Stimulated activated CD8-positive, alpha-beta memory T cell treated with anti-CD3 and anti-CD28 coated beads, Interleukin-7, amount 100 ng/mL, for 48 hours (primary cell): ENCODE measurements around the gene MBOAT1.

Experiments used
- DNase-seq, 2 donors: peaks; one replicate each; pipeline ENCODE4 v3.0.0-alpha.2; 2020; ENCODE audit warnings: low read depth in 1 of 2; ENCODE audit errors: extremely low read depth in 1 of 2

The MBOAT1 gene

DNA sequence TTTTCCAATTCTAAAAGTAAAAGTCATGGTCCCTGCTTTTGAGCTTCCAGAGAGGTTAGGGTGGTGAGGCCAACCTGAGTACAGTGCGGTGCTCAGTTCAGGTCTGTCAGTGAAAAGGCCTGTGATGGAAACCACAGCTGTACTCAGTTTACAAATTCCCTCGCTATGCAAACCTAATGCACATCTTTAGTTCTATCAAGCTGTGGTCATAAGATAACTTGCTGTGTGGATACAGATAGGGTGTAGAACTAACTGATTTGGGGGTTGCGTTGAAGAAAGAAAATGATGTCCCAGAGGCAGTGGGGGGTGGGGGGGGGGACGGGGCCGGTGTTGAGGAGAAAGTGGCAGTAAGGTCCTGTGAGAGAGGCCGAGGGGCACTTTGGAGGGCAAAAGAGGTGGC lies 22.8 kb upstream of the MBOAT1 start:
- no peak for DNase-seq

DNA sequence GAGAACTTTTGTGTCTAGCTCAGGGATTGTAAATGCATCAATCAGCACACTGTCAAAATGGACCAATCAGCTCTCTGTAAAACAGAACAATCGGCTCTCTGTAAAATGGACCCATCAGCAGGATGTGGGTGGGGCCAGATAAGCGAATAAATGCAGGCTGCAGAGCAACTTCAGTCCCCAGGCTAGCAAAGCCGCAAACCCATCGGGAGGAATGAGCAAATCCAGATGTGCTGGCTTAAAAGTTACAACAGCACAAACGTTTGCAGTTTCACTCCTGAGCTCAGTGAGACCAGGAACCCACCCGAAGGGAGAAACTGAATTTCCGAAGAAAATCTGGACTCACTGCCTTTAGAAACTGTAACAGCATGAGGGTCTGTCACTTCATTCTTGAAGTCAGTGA lies 21.9 kb upstream of the MBOAT1 start:
- no peak for DNase-seq

DNA sequence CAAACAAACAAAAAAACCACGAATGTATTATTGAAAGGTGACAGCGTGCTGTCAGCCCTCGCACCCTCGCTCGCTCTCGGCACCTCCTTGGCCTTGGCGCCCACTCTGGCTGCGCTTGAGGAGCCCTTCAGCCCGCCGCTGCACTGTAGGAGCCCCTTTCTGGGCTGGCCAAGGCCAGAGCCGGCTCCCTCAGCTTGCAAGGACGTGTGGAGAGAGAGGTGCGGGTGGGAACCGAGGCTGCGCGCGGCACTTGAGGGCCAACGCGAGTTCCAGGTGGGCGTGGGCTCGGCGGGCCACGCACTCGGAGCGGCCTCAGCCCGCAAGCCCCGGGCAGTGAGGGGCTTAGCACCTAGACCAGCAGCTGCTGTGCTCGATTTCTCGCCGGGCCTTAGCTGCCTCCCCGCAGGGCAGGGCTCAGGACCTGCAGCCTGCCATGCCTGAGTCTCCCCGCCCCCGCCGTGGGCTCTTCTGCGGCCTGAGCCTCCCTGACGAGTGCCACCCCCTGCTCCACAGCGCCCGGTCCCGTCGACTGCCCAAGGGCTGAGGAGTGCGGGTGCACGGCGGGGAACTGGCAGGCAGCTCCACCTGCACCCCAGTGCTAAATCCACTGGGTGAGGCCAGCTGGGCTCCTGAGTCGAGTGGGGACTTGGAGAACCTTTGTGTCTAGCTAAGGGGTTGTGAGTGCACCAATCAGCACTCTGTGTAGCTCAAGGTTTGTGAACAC lies 20.9 kb upstream of the MBOAT1 start:
- no peak for DNase-seq

DNA sequence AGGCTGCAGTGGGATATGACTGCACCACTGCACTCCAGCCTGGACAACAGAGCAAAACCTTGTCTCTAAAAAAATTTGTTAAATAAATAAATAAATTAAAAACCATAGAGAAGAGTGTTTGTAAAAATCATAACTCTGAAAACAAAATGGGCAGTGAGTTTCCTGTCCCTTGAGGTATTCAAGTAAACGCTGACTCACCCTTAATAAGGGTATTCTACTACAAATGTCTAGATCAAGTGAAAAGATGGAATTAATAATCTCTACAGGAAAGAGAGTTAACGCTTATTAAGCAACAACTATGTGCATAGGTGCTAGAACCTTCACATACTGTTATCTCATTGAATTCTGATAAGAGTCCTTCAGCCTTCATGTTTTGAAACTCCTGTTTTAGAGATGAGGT lies 19.9 kb upstream of the MBOAT1 start:
- DNase-seq: no peak

DNA sequence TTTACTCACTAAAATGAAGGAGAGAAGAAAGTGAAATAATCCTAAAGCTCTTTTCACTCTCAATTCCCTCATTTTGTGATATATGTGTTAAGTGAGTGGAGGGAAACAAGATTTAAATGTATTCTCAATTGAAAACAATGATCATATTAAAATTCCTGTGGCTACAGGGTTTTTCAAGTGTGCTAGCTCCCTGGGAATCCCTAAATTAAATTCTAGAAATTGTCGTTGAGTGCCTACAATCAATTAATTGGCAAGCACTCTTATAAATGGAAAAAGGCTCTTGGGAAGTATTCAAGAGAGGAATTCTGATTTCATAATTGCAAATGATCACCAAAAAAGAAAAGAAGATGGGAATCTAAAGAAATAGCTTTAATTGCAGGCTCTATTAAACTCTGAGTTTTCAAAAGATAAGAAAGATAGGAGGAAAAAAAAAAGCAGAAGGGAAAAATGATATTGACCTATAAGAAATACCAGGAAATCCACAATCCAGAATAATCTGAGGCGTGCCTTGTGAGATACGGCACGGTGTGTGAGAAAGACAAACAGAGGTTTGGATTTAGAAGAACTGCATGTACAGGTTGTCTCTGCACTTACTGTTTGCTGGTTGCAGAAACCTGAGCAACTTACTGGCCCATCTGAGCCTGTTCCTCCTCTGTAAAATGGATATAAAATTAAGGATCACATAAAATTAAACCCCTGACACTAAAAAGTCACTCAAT lies 18.3 kb upstream of the MBOAT1 start:
- DNase-seq: no peak

DNA sequence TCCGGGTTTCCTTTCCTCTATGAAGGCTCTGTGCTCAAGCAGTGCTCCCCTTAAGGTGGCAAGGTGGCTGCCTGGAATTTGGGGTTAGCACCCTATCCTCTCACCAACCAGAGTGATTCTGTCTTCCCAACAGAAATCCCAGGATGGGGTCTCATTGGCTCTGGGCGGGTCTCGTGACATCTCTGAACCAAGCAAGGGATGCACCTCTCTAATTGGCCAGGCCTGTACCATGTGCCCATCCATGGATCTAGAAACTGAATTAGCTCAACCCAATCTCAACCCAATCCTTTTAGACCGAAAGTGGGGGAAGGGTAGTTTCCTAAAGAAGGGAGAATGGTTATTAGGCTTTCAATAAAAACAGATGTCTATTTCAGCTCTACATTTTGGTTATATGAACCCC lies 17.6 kb upstream of the MBOAT1 start:
- DNase-seq: no peak

DNA sequence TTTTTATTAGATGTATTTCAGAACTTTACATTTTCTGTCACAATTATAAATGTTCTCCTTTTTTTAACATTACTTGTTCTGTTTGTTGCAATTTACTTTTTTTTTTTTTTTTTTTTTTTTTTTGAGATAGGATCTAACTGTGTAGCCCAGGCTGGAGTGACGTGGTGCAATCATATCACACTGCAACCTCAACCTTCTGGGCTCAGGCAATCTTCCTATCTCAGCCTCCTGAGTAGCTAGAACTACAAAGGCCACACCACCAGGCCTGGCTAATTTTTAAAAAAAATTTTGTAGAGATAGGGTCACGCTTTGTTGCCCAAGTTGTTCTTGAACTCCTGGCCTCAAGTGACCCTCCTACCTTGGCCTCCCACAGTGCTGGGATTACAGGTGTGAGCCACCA lies 15.1 kb upstream of the MBOAT1 start:
- no peak for DNase-seq

DNA sequence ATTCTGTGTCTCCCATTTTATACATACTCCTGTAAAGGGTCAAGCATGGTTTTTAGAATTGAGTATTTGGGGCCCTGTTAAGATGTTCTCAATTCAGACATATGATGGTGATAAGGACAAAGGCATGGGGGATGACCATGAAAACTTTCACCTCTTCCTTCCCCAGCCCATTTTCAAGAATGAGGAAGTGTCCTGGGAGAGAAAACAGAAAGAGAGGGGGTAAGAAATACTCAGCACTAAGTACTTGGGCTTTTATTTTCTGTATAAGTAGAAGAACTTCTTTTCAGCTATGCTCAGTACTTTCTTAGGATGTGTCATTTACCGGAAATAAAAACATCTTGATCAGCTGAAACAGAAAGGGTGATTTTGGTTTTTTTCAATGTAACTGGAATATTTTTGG lies 10.9 kb upstream of the MBOAT1 start:
- no peak for DNase-seq

DNA sequence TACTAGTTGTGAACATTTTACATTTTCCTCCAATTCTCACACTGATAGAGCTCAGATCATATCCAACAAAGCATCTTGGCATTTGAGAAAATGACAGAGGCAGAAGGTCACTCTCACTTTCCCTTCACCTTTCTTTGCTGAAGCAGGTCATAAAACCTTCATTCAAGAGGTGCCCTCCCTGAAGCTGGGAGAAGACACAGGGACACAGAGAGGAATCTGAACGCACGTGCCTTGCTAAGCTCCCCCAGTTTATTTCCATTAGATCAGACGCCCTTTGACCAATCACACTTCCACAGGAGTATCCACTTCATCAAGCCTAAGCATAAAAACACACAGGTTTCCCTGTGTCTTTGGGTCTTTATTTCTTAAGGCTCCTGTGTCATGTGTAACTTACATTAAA lies 9.2 kb upstream of the MBOAT1 start:
- DNase-seq: no peak

DNA sequence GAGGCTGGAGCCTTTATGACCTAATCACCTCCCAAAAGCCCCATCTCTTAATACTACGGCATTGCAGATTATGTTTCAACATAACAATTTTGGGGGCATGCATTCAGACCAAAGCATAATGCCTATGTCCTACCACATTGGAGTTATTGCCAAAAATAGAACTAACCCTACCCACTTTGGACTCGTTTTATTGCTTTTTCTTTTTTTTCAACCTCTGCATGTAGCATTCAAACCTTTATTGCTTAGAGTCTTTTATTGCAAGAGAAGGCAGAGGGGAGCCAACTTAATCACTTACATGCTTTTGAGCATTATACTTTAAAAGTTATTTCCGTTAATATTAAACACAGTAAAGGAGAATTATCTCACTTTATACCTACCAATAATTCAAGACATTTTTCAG lies 8.1 kb upstream of the MBOAT1 start:
- DNase-seq: no peak

DNA sequence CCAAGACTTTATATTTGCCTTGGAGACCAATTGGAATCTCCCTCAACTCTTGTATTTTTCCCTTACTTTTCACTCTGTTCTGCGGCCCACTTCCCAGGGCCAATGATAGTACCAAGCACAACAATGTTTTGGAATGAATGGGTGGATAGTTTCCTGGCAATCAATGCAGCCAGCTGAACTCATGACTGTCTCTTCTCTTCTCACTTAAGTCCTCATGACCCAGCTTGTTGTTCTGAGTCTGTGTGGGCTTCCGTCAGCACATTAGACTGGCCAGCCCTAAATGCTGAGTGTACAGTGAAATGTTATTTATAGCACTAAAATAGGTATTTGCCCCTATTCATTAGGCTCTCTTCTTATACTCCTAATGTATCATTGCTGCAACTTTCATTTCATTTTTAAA lies 5.6 kb upstream of the MBOAT1 start:
- no peak for DNase-seq

DNA sequence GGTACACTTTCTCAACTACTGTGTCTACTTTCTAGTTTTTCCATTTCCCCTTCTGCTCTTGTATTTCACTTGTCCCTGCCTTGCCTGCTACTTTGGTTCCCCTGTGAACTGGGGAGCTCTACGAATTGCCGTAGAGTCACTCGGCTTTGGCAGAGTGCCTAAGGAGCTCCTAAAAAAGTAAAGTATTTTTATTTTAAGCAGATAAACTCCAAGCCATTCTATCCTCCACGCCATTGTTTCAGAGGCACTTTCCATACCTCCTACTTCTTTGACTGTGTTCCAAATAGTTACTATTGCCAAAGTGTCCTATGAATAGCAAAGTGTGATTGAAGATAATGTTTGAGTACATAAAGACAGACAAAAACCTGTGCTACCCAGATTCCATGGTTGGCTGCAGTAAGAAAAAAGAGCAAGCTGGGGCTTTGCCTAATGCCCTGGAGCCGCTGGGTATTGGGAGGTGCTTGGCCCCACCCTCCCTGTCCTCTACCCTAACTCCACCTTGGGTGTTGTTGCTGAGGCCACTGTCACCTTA lies 5.1 kb upstream of the MBOAT1 start:
- DNase-seq: no peak

DNA sequence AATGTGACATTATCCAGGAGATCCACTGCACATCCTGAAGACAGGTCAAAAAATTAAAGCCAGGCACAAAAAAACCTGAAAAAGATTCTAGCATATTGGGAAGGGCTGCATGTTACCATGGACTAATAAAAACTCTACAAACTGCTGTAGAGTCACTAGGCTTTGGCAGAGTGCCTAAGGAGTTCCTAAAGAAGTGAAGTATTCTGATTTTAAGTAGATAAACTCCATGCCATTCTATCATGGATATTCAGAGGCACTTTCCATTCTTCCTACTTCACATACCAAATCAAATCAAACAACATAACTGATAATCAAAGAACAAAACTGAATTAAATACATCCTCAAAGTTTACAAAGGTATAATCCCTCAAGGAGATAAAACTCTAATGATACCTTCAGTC lies 3.0 kb upstream of the MBOAT1 start:
- no peak for DNase-seq

DNA sequence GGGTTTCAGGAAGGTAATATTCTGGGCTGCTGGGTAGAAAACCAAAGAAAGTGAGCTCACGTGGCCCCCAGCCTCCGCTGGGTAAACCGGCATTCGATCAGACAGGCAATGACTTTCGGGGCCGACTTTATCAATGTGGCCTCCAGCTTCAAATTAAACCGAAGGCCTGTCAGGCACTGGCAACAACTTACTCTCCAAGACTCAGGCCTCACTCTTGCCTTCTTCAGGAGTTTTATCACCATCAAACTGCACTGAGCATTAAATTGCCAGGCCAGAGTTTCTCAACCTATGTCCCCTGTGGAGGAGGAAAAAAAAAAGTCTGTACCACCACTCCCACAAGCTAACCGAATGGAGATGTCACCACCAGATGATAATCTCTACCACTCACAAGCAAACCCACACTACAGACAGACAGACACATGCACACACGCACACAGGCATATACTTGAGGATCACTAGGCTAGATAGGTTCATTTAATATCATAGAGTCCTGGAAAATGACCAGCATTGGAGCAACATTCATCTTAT lies 1.1 kb upstream of the MBOAT1 start:
- no peak for DNase-seq

DNA sequence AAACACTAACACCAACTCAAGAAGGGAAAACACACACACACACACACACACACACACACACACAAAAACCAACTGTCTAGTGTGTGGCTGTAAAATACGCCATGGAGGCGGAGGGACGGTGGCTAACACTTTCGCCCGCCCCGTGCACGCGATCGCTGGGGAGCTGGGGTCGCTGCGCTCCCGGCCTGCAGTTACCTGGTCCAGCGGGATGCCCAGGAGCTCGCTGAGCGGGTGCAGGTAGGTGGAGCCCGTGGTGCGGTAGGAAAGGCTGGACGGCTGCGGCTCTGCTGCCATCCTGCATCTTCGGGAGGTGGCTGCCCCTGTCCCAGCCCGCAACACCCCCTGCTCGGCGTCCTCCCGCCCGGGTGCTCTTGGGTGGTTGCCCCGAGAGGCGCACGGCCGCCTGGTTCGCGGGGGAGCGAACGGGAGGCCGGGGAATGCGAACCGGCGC lies 303 bp downstream of the MBOAT1 start:
- peak in 1 of 2 donors; percentile 14 for DNase-seq

DNA sequence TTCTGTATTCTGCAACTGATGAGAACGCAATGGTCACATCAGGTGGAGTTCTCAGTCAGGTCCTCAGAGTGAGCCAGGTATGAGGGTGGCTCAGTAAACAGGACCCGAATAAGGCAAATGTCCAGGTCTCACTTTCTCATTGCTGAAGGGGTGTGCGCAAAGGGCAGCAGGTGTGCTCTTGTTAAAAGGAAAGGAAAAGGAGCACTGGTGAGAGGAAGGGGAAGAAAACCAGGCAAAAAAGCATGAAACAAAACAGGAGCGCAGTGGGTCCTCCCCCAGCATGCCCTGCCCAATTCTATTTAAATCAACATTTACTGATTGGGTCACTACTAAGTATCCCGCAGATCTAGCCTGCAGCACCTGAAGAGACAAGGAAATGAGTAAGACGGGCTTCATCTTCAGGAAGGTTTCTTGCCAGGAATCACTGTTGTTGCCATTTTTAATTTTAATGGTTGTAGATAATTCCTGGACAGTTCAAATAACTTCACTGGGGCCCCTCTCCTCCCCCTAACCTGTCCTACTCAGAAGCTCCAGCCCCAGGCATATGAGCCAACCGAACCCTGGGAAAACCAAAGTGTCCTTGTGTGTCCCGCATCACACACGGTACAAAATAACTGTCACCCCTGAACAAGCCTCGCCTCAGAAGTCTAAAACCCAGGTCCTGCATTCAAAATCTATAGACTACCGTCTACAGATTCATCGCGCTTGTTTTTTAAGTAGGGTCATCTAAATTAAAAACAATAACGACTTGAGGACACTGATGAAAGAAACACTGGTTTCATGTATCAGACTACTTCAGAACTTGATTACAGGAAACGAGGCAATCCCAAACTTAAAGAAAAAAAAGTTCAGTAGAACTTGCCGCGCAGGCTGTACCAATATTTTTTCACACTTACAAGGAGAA lies 980 bp downstream of the MBOAT1 start:
- no peak for DNase-seq

DNA sequence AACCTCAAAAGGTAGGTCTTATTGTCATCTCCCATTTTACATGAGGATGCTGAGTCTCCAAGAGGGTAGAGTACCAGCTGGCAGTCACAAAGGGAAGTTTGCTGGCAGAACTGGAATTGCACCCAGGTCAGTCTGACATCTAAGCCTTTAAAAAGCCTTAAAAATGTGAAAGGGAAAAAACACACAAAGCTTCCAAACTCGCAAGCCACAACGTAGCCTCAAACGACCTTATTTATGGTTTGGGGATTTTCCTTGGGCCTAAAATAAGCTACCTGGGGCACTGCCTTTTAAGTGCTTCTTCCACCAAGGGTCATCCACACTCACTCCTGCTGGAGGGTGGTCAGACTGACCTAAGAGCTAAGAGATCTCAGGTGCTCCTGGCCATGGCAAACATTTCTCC lies 2.1 kb downstream of the MBOAT1 start:
- no peak for DNase-seq

DNA sequence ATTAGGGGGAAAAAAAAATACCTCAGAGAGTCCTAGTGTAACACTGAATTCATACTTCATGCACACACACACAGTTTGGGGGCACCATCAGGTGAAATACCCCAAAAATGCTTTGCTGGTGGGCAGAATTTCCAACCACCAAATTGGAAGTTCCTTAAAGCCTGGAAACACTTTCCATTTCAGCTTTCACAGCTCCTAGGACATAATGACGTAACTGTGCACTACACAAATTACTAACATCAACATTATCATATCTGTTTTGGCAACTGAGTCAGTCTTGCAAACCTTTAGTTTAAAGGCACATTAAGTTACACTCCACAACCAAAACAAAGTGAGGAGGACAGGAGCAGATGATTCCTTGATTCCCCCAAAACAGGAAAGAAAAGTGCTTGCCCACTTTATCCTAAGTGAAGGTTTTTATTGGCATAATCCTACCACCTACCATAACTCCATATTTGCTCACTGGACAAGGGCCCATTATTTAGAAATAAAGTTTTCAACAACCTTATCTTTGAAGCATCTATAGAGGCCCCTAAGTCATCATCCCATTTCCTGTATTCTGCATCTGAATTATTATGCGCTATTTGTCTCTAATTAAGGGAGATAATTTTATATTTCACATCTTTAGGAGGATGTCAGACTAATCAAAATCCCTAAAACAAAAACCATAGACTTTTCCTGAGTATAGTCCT lies 3.4 kb downstream of the MBOAT1 start:
- DNase-seq: no peak

DNA sequence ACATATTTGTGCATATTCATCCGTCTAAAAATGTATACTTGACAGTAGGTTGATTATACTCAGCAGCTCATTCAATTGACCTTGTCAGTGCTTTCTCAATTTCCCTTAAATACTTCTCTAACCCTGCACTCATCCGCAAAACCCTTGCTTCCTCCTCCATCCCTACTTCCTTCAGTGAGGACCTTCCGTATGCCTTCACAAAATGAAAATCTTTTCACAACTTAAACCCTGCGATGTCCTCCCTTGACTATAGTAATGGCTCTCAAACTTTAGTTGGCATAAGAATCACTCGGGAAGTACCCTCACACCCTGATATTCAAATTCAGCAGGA lies 5.2 kb downstream of the MBOAT1 start:
- no peak for DNase-seq

DNA sequence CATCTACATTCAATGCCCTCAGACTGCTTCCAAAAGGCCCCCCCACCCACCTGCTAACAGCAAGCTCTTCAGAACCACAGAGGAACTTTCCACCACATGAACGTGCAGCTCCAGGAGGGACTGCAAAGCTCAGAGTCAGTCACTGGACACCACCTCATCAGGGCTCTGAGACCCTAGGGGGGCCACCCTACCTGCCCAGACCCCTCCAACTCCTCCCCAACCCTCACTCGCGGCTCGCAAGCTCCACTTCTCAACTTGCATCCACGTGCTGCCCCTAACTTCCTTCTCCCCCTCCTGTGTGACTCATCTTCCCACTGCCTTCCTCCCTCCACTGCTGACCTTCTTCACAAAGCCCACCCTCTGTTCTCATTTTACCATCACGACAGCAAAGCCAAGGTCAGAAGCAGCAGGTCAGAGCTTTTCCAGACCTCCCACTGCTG lies 6.5 kb downstream of the MBOAT1 start:
- DNase-seq: no peak

DNA sequence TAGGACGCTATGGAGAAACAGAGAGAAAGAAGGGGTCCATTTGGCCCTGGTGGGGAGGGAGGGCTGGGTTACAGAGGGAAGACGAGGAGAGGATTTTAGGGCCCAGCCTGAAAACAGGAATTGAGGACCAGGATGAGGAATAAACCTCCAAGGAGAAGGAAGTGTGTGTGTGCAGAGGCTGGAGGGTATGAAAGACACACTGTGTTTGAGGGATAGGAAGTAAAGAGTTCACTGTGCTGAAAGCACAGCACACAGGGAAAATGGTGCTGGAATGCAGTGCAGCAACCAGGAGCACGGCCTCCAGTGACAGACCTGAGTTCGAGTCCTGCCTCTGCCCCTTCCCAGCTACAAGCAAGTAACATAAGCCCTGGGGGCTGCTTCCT lies 7.8 kb downstream of the MBOAT1 start:
- DNase-seq: no peak
